K562 (cell line): ENCODE measurements around the gene KRTAP15-1. TPM values are rescaled to one million over a fixed set of nuclear protein-coding genes. Genes with fewer than 3 reads are reported as not detected.

Experiments
- ATAC-seq: fragments of 200-7000 bp; cut with Tn5 transposase; 3 replicates; pipeline ENCODE4 v1.9.1; 2020; ENCODE audit warnings: moderate library complexity
- BruUV-seq: library from RNA; stranded (reverse); fragments of 400-500 nt; replicated peaks from 2 replicates; lab custom pipeline; 2021; lab: Mats Ljungman, UMichigan
- CTCF ChIA-PET: fragments of 300-600 bp; formaldehyde crosslinking; extraction: SDS; loops from one replicate; lab custom pipeline; 2021; ENCODE audit warnings: low intra/inter-chr PET ratio; lab: Yijun Ruan, JAX
- POLR2A ChIA-PET: fragments of 300-600, 350-650 bp; sonication (Branson Sonifier 250); formaldehyde crosslinking; extraction: SDS; loops from one replicate; lab custom pipeline; 2021; ENCODE audit warnings: antibody characterized with exemption, inconsistent platforms; lab: Yijun Ruan, JAX
- DNase-seq, 4 experiments: peaks; one replicate each; pipeline versions ENCODE4 v3.0.0 to v3.0.0-alpha.2; 2011 to 2018; ENCODE audit warnings: low spot score in 3 of 4, mixed read lengths in 3 of 4; ENCODE audit errors: extremely low read depth in 1 of 4
- FAIRE-seq: peaks from 2 replicates; lab custom pipeline; 2011; peaks lifted over from hg19 to GRCh38; lab: Jason Lieb, UNC
- H2AFZ ChIP-seq: 2 replicates; pipeline ENCODE4 v1.6.0; 2011; ENCODE audit warnings: low read depth, low read length, control low read depth, inconsistent platforms
- H3K27ac ChIP-seq: fragments of 200-600 bp; 3 replicates; pipeline ENCODE4 v1.8.0; 2011; ENCODE audit warnings: low read depth, mild to moderate bottlenecking, control low read depth, inconsistent platforms, low read length, moderate library complexity, mixed read lengths; ENCODE audit errors: extremely low read depth
- H3K27me3 ChIP-seq, 2 experiments: fragments of 300-600 bp in 1 of 2; 2 replicates in 1 of 2; 3 replicates in 1 of 2; pipeline versions ENCODE4 v1.6.0 to v1.8.0; 2011; ENCODE audit warnings: inconsistent platforms in 2 of 2, low read length in 2 of 2, mild to moderate bottlenecking in 1 of 2, mixed read lengths in 1 of 2, moderate library complexity in 1 of 2; ENCODE audit not compliant: control insufficient read depth in 2 of 2, insufficient read depth in 2 of 2
- H3K36me3 ChIP-seq: fragments of 300-600 bp; 3 replicates; pipeline ENCODE4 v1.8.0; 2011; ENCODE audit warnings: mild to moderate bottlenecking, low read length, inconsistent platforms; ENCODE audit not compliant: control insufficient read depth, insufficient read depth
- H3K4me1 ChIP-seq, 2 experiments: fragments of 200-600 bp in 1 of 2; replicated peaks in 1 of 2; 2 replicates in 1 of 2; 3 replicates in 1 of 2; pipeline versions ENCODE4 v1.5.1 to v1.8.0; 2011; ENCODE audit warnings: inconsistent platforms in 2 of 2, low read length in 2 of 2, mild to moderate bottlenecking in 1 of 2, mixed read lengths in 1 of 2, moderate library complexity in 1 of 2; ENCODE audit not compliant: control insufficient read depth in 2 of 2, insufficient read depth in 2 of 2
- H3K4me2 ChIP-seq: 2 replicates; pipeline ENCODE4 v1.6.1; 2011; ENCODE audit warnings: low read length, control low read depth, inconsistent platforms, mixed read lengths; ENCODE audit not compliant: insufficient read depth
- H3K4me3 ChIP-seq: fragments of 200-600 bp; sonication (generic), shearing (Covaris generic); 2 replicates; pipeline ENCODE4 v1.5.1; 2016; ENCODE audit warnings: control low read depth, inconsistent platforms
- H3K79me2 ChIP-seq: fragments of 200-600 bp; 3 replicates; pipeline ENCODE4 v1.8.0; 2011; ENCODE audit warnings: low read length, inconsistent platforms; ENCODE audit not compliant: control insufficient read depth, insufficient read depth
- H3K9ac ChIP-seq, 2 experiments: 2 replicates each; pipeline versions ENCODE4 v1.6.0 to v1.6.1; 2011; ENCODE audit warnings: low read depth in 2 of 2, low read length in 2 of 2, control low read depth in 1 of 2, inconsistent platforms in 1 of 2, mild to moderate bottlenecking in 1 of 2, mixed read lengths in 1 of 2; ENCODE audit not compliant: insufficient read depth in 1 of 2
- H3K9me1 ChIP-seq: one replicate; pipeline ENCODE4 v1.6.0; 2011; ENCODE audit warnings: inconsistent platforms, mild to moderate bottlenecking, low read length, moderate library complexity; ENCODE audit not compliant: control insufficient read depth, insufficient read depth
- H3K9me3 ChIP-seq: replicated peaks from 2 replicates; pipeline ENCODE4 v1.5.1; 2011; ENCODE audit warnings: low read depth, low read length, inconsistent platforms; ENCODE audit not compliant: control insufficient read depth, insufficient read depth
- H4K20me1 ChIP-seq: replicated peaks from 2 replicates; pipeline ENCODE4 v1.6.1; 2011; ENCODE audit warnings: low read length, inconsistent platforms, mixed read lengths; ENCODE audit not compliant: control insufficient read depth, insufficient read depth
- CCAR2 ChIP-seq: fragments of 200-400 bp; formaldehyde crosslinking; IDR thresholded peaks from 2 replicates; pipeline ENCODE4 v1.6.1; 2017; ENCODE audit warnings: mild to moderate bottlenecking, low read depth, low read length
- FUS ChIP-seq: fragments of 200-400 bp; formaldehyde crosslinking; optimal IDR thresholded peaks from 2 replicates; pipeline ENCODE3; 2017; ENCODE audit warnings: low read depth, low read length
- HDGF ChIP-seq: fragments of 450-650 bp; IDR thresholded peaks from 2 replicates; pipeline ENCODE4 v1.6.1; 2016
- KLF1 ChIP-seq: fragments of 450-650 bp; IDR thresholded peaks from 2 replicates; pipeline ENCODE4 v1.6.1; 2016; ENCODE audit warnings: missing genetic modification characterization, missing compliant biosample characterization
- NFATC3 ChIP-seq: fragments of 450-650 bp; IDR thresholded peaks from 2 replicates; pipeline ENCODE4 v1.6.1; 2017; ENCODE audit warnings: mild to moderate bottlenecking
- NFRKB ChIP-seq: fragments of 450-650 bp; IDR thresholded peaks from 2 replicates; pipeline ENCODE4 v1.6.1; 2016; ENCODE audit warnings: low read depth
- NR2C1 ChIP-seq, 2 experiments: fragments of 450-650 bp; IDR thresholded peaks; 2 replicates each; pipeline ENCODE4 v1.6.1; 2017; ENCODE audit warnings: mild to moderate bottlenecking in 2 of 2, antibody characterized with exemption in 1 of 2, inconsistent platforms in 1 of 2, missing compliant biosample characterization in 1 of 2, missing genetic modification characterization in 1 of 2
- PTBP1 ChIP-seq: fragments of 200-400 bp; formaldehyde crosslinking; IDR thresholded peaks from 2 replicates; pipeline ENCODE4 v1.6.1; 2017; ENCODE audit warnings: low read depth, low read length
- SUPT5H ChIP-seq: fragments of 450-650 bp; IDR thresholded peaks from 2 replicates; pipeline ENCODE4 v1.6.1; 2016
- TSC22D4 ChIP-seq: fragments of 450-650 bp; IDR thresholded peaks from 2 replicates; pipeline ENCODE4 v1.6.1; 2016; ENCODE audit warnings: missing genetic modification characterization, missing biosample characterization, control low read depth
- ZKSCAN1 ChIP-seq: fragments of 150-350 bp; IDR thresholded peaks from 2 replicates; pipeline ENCODE4 v1.6.1; 2016; ENCODE audit warnings: low read depth, low read length
- WGBS: fragments of 100-300 bp; shearing (Covaris generic); methylation state at CpG from one replicate; pipeline ENCODE4 v1.1.6; 2016; ENCODE audit warnings: low coverage, mixed read lengths; ENCODE audit not compliant: insufficient coverage; ENCODE audit errors: missing lambda C conversion rate; 5-methylcytosine and 5-hydroxymethylcytosine counted together
- in situ Hi-C: fragments of 300-500 bp; cut with MboI; formaldehyde crosslinking; loops from 4 replicates; pipeline ENCODE4 v1.15.0; 2018; ENCODE audit warnings: inconsistent platforms, mixed read lengths
- intact Hi-C: fragments of 100-400 bp; cut with micrococcal nuclease; formaldehyde crosslinking; loops from 2 replicates; pipeline ENCODE4 v1.14.2; 2022
- polyA plus RNA-seq, 8 experiments: library from polyadenylated mRNA; depleted of rRNA in 4 of 8; stranded (reverse) in 5 of 8; unstranded in 3 of 8; fragments of >200 nt; fragmentation: Nextera tagmentation in 2 of 8; fragmentation: Illumina TruSeq in 1 of 8; extraction: Ambion mirVana in 2 of 8; extraction: Trizol in 1 of 8; gene quantifications; 2 replicates each; pipeline versions ENCODE4 v1.2.1 to v1.2.3, GENCODE V29; 2011 to 2014; ENCODE audit warnings: inconsistent platforms in 1 of 8, missing spikeins in 1 of 8
- total RNA-seq, 7 experiments: library from RNA; depleted of rRNA in 6 of 7; stranded (reverse); fragments of >200 nt in 6 of 7; fragmentation: Illumina TruSeq in 2 of 7; extraction: Trizol in 2 of 7; gene quantifications; 2 replicates each; pipeline versions ENCODE4 v1.2.1 to v1.2.3, GENCODE V29; 2011 to 2021; ENCODE audit warnings: low replicate concordance in 1 of 7
- TF ChIP-seq, protein P1 (sequence below): fragments of 450-650 bp; IDR thresholded peaks from 2 replicates; pipeline ENCODE4 v1.6.1; 2016; ENCODE audit warnings: low read depth, mild to moderate bottlenecking, moderate library complexity
- TF ChIP-seq, protein P2 (sequence below): fragments of 250-450 bp; sonication (Bioruptor Pico); IDR thresholded peaks from 2 replicates; pipeline ENCODE4 v1.5.0; 2021
- TF ChIP-seq, protein P3 (sequence below): fragments of 250-450 bp; sonication (Bioruptor Pico); IDR thresholded peaks from 2 replicates; pipeline ENCODE4 v1.5.0; 2022; ENCODE audit warnings: mild to moderate bottlenecking
- TF ChIP-seq, protein P4 (sequence below): sonication (generic); formaldehyde crosslinking; IDR thresholded peaks from 2 replicates; pipeline ENCODE4 v1.8.1; 2022; ENCODE audit warnings: missing genetic modification reagents

Gene KRTAP15-1
- total and polyA plus RNA-seq, 9 of the 15 experiments (the other 6 are each of a cell fraction or from before 2014, with no cell fraction given): not detected

DNA sequence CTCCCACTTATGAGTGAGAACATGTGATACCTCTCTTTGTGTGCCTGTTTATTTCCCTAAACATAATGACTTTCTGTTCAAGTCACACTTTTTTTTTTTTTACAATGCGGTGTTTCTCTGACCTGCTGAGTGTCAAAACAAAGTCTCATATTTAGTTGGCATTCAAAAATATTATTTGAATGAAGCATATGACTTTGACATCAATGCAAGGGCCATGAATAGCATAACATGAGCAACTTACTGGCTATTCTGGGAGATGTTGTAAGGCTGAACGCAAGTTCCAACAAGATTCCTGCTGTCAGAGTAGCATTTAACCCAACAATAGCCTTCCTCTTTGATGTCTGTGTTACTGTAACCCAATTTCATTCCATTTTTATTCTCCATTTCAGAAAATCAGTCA is 42.1 kb downstream of the KRTAP15-1 start:
- Histone ChIP-seq H3K9ac (no peak overlapping the region), H3K4me3 (no peak overlapping the region), H3K9me3 (no peaks in the 10 kb centered on the region; the same call in 1 of the 2 replicates), H3K9me1 (no peaks in the 10 kb centered on the region), H2AFZ (no peak overlapping the region), H3K4me2 (no peak overlapping the region), H3K27me3 (no peaks in the 10 kb centered on the region), H3K79me2 (no peaks in the 10 kb centered on the region), H3K27ac (no peak overlapping the region), H4K20me1 (no peaks in the 10 kb centered on the region), H3K36me3 (no peaks in the 10 kb centered on the region), H3K4me1 (no peaks in the 10 kb centered on the region)
- 6% methylated on average over 2 of the region's 2 CpGs for WGBS
- ATAC-seq (no peak), FAIRE-seq (no peak), DNase-seq (no peak)
- intact Hi-C loops: no loop called here
- BruUV-seq: no TSS peak
- ChIA-PET POLR2A (no interaction called here), CTCF (no interaction called here)
- in situ Hi-C loops: no loop called here
- TF ChIP-seq KLF1 (tag) (no peak), PTBP1 (no peak), NFRKB (no peak), ZKSCAN1 (no peak), FUS (no peak), SUPT5H (no peak), NFATC3 (no peak), HDGF (no peak), TSC22D4 (tag) (no peak), CCAR2 (no peak), NR2C1 (IDR thresholded peaks at IDR 0.05) (no peak), NR2C1 (tag; IDR thresholded peaks at IDR 0.05) (no peak)
- TF ChIP-seq, protein P1, sequence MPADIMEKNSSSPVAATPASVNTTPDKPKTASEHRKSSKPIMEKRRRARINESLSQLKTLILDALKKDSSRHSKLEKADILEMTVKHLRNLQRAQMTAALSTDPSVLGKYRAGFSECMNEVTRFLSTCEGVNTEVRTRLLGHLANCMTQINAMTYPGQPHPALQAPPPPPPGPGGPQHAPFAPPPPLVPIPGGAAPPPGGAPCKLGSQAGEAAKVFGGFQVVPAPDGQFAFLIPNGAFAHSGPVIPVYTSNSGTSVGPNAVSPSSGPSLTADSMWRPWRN: no peak
- TF ChIP-seq, protein P2, sequence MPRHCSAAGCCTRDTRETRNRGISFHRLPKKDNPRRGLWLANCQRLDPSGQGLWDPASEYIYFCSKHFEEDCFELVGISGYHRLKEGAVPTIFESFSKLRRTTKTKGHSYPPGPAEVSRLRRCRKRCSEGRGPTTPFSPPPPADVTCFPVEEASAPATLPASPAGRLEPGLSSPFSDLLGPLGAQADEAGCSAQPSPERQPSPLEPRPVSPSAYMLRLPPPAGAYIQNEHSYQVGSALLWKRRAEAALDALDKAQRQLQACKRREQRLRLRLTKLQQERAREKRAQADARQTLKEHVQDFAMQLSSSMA (CRISPR knock-in tag): no peak
- TF ChIP-seq, protein P3, sequence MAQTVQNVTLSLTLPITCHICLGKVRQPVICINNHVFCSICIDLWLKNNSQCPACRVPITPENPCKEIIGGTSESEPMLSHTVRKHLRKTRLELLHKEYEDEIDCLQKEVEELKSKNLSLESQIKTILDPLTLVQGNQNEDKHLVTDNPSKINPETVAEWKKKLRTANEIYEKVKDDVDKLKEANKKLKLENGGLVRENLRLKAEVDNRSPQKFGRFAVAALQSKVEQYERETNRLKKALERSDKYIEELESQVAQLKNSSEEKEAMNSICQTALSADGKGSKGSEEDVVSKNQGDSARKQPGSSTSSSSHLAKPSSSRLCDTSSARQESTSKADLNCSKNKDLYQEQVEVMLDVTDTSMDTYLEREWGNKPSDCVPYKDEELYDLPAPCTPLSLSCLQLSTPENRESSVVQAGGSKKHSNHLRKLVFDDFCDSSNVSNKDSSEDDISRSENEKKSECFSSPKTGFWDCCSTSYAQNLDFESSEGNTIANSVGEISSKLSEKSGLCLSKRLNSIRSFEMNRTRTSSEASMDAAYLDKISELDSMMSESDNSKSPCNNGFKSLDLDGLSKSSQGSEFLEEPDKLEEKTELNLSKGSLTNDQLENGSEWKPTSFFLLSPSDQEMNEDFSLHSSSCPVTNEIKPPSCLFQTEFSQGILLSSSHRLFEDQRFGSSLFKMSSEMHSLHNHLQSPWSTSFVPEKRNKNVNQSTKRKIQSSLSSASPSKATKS: no peak
- TF ChIP-seq, protein P4, sequence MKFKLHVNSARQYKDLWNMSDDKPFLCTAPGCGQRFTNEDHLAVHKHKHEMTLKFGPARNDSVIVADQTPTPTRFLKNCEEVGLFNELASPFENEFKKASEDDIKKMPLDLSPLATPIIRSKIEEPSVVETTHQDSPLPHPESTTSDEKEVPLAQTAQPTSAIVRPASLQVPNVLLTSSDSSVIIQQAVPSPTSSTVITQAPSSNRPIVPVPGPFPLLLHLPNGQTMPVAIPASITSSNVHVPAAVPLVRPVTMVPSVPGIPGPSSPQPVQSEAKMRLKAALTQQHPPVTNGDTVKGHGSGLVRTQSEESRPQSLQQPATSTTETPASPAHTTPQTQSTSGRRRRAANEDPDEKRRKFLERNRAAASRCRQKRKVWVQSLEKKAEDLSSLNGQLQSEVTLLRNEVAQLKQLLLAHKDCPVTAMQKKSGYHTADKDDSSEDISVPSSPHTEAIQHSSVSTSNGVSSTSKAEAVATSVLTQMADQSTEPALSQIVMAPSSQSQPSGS: no peak
